HG03196 (cell line): Measurements from ENCODE around the gene CD200.

Source experiments
- ATAC-seq: cut with Tn5 transposase; IDR thresholded peaks from one replicate; pipeline ENCODE4 v1.9.1; 2021; ENCODE audit not compliant: unreplicated experiment

Gene CD200

DNA sequence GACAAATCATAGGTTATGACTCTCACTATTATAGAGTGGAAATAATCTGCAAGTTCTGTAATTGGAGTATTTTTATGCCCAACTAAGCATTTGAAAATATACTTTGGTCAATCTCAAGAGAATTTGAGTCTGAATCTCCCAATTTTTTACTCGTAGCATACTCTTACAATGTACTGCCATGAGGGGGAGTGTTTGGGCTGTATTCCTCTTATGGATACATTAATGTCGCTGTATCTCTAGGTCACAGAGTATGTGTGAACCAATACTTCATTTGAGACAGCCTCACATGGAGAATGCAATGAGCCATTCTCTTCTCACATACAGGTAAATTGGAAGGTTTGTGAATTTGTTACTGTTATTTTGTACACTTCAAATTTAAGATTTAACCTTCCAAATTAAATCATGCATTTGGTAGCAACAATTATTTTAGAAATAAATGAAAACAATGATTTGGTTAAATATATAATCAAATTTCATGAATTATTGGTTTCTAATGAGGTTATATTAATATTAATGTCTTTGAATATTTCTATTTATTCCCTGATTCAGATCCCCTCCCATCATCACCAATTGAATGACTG is 5.5 kb upstream of the CD200 start:
- ATAC-seq, result peak; percentile 96

DNA sequence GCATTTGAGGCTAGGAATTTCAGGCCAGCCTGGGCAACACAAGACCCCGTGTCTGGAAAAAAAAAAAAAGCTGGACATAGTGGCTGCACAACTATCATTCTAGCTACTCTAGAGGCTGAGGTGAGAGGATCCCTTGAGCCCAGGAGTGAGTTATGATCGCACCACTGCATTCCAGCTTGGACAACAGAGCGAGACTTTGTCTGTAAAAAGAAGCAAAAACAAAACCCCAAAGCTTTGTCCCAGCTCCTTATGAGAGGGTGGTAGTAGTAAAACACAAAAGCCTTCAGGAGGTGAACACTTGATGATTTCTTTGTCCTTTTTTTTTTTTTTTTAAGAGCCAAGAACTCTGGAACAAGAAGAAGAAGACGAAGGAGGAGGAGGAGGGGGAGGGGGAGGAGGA is 1.1 kb upstream of the CD200 start:
- ATAC-seq, result no peak

DNA sequence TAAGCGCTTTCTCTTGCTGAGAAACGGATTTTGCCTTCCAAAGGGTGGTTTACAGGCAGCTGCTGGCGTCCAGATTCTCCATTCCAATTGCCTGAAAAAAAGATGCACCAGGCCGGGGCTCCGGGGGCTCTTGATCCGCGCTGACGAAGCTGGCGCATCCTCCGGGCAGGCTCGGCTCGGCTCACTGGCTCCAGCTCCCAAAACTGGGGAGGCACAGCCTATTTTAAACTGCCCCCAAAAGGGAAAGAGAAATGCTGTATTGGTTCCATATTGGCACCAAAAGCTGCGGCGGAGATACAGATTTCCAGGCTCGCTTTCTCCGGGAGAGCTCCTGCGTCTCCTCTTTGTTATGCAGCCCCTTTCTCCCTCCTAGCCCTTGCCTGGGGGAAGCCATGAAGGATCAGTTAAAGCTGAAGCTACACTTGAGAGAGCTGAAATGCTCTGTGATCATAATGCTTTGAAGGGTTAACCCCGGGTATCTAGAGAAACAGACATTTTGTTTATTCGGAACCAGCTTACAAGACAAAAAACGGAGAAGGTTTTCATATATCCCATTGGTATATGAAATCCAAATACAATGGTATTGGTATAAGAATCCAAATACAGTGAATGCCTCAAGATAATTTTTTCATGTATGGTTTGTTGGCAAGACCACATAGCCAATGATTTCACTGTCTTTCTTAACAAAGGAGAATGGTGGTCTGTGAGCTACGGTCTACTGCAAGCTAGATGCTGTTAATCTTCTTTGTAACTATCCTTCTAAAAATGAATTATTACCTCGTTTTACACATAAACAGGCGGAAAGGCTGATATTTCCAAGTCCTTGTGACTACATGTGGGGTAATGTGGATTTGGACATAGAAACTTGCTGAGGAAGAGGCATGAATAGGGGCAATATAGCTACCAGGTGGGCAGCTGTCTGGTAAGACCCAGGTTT is 693 bp downstream of the CD200 start:
- ATAC-seq, result peak; percentile 36

DNA sequence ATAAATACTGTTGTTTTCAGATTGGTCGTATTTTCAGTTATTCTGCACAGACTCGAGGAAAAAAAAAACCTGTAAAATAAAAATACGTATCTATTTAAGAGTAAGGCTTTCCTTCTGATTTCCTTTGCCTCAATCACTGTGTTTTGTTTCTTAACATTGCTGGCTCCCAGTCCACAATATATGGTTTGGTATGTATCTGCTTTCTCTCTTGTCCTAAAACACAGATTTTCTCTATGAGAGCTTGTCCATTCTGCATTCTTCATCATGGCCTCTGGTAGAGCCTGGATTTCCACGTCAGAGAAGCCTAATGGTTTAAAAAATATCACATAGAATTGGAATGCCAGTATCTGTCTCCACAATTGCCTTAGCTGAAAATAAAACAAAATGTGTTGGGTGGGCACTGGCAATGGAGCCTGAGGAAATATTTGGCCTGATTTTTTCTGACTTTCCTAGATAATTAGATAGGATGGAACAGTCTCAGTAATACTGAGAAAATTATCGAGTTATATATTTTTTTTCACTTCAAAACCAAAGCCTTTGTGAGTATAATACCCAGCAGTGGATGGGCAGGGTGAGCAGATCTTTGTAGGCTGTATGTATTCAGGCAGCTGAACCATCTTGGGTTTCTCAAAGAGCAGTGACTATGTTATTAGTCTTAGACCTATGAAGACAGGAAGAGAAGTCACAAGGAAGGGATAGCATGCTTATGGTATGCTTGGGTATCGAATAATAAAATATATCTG is 1.9 kb downstream of the CD200 start:
- no peak for ATAC-seq

DNA sequence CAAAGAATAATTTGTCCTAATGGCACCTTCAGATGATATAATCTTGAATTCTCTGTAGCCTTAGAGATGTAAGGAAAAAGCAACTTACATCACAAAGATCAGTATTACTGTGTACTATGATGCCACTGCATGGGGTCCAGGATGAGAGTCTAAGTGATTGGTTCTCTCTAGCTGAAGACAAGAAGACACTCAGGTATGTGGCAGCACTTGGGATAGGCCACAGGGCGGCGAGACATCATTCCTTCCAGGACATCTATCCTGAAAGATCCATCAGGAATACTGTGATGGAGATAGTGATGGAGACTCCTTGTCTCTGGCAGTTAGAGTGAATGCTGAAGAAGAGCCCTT is 2.5 kb downstream of the CD200 start:
- no peak for ATAC-seq

DNA sequence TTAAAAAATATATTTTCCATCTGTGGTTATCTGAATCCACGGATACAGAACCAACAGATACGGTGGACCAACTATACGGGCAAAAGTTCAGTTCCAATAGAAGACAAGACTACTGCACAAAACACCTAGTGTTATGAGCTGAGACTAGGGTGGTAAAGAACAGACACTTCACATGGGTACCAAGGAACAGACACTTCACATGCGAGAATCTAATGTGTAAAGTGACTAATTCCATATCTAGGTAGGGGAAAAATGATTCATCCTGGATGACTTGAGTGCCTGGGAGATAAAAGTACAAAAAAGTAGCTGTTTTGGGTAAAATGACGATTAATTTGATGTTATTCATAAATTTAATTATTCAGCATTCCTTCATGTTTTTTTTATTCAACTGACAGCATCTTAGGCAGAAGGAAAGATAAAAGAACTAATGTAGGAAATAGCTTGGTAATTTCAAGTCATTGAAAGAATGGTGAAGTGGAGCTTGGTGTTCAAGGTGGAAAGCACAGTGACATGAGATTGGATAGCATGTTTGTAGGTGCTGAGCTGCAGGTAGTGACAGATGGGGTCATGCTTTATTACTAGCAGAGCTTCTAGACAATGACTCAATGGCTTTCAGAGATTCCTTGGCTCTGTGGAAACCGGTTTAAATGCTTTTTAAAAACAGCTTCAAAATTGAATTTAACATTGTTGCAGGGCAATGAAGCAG is 5.2 kb downstream of the CD200 start:
- ATAC-seq, result no peak

DNA sequence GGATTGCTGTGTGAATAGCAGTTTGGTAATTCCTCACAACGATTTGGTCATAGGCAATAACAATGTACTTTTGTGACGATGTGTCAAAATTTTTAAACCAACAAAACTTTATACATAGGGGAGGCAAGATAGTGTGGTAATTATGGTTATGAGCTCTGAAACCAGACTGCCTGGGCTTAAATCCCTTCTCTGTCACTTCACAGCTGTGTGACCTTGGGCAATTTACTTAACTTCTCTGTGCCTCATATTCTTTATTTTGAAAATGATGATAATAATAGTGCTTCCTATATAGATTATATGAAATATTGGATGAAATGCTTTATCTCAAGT is 5.7 kb downstream of the CD200 start:
- no peak for ATAC-seq

DNA sequence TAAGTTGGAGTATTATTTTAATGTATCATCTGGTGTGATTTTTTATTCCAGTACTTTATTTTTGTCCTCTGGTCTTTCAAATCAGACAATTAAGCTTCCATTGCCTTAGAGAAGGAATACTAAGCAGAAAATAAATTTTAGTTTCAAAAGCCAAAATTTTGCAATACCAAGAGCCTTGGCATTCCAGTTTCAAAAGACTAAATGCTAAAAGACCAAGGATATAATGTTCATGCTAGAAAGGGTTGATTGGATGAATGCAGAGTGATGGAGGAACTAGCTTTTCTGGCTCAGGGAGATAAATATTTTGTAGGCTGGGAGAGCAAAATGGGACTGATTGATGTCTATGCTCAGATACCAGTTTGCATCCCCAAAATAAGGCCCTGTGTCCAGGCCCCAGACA is 6.2 kb downstream of the CD200 start:
- no peak for ATAC-seq

DNA sequence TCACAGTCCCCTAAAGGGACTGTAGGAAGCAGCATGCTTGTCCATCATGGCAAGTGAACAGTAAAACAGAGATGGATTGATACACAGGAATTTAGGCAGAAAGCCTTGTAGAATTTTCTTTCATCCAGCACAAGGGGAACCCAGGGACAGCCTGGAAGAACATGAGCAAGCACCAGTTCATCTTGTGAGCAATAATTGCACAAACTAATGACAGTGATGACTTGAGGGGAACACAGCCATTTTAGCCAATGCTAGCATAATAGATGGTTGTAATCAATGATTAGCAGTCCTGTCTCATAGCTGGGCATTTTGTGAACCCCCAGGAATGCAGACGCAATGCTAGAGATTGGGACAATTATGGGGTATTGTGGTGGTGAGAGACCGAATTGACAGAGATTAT is 6.7 kb downstream of the CD200 start:
- ATAC-seq, result no peak

DNA sequence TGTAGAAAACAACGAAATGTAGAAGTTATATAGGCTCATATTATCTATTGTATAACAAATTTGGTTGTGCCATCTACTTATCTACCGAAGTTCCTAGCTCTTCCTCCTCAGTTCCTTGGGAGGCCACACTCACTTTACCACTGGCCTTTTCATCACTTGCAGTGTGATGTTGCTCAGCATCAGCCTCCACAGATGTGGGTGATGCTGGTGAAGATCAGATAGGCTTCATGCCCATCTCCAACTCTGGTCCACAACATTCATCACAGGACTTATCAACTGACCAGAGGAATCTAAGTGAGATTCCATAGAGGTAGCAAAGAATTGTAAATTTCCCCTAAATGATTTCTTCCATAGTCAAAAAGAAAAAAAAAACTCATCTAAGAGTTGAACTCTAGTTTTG is 8.4 kb downstream of the CD200 start:
- no peak for ATAC-seq

DNA sequence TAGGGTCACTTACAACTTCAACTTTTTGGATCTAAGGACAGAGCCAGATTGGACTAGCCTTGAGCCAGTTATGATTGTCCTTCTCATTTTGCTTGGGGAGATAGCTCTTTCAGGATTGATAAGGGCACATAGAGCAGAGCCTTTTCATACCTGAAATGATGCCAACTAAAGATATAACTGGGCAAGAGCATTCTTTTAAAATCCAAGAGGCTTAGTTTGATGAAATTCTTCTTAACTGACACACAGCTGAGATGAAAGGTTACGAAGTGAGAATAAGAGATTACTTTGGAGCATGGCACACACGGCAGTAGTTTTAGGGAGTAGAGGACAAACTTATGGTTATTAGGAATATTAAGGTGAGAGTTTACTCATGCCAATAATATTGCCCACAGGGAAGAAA is 12.7 kb downstream of the CD200 start:
- no peak for ATAC-seq

DNA sequence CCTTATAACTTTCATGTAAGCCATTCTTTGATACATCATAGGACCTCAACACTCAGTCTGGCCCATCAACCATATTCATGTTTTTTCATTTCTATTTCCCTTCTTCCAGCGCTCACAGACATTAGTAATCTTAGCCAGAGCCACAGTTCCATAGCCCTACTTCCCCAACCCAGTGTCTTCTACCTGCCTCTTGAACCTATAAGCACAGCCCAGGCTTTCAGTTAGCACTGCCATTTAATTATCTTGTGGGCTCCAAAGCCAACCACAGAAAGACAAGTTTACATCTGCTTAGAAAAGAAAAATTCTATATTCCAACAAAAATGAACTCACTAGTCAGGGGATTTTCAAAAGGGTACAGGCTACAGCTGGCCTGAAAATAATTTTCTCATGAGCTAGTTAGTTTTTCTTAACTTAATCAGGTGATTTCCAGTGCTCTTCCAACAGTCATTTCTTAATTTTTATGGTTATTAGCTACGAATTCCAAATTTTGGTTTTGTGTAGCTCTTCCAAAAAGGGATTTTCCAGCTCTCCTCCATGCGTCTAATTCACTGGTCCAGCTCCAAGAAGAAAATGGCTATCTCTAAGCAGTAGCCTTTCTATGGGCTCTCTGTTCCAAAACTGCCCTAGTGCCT is 13.7 kb downstream of the CD200 start:
- no peak for ATAC-seq

DNA sequence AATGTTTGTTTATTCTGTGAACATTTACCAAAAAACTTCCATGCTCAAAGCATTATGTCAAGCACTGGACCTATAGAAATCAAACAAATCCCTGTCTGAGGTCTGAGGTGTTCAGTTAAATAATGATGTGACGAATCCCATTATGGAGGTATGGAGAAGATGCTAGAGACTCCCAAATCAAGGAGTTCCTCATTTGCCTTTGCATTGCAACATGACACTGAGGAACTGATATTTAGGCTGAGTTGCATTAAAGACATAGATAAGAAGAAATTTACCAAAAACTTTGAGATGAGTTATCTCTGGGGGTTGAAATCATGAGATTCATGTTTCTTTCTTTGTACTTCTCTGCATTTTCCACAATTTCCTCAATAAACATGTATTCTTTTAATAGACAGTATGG is 16.0 kb downstream of the CD200 start:
- no peak for ATAC-seq

DNA sequence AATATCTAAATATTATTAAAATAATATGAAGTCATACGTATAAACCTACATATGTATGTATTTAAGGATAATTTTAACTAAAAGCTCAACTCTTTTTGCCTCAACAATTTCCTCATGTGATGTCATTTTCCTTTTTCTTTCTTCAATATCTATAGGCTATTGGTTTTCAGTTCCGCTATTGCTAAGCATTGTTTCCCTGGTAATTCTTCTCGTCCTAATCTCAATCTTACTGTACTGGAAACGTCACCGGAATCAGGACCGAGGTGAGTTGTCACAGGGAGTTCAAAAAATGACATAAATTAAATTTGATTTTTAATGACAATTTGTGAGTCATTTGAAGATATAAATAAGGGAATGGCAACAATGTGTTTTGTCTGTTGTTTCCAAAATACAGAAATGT is 16.6 kb downstream of the CD200 start:
- ATAC-seq, result no peak

DNA sequence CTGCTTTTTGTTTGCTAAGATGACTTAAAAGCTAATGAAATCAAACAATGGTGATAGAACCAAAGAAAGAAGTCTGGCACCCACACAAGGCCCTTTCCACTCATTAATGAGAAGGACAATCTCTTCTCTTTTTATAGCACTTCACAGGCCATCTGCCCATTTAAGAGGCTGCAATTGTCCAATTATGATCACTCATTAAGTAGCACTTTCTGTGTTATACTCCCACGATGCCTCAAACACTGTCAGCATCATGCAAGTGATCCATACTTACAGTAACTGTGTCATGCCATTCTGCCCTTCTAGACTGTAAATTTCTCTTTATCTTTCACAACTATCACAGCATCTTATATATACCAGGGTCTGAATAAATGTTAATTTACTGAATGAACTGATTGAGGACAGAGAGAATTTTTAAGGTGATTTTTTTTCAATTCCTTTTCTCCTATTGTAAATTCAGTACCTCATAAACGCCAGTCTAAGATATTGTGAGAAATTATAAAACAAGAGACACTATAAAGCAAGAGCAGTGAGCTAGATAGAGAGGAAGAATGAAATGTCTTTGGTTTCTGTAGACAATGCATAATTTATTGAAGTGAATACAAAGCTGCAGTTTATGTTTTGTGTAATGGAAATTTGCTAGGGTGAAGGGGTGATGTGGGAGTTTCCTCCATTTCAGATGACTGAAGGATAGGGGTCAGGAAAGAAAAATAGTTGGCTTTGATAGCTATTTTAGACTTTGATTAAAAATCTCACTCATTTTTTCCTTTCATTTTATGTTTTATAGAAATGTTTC is 17.3 kb downstream of the CD200 start:
- ATAC-seq, result no peak

DNA sequence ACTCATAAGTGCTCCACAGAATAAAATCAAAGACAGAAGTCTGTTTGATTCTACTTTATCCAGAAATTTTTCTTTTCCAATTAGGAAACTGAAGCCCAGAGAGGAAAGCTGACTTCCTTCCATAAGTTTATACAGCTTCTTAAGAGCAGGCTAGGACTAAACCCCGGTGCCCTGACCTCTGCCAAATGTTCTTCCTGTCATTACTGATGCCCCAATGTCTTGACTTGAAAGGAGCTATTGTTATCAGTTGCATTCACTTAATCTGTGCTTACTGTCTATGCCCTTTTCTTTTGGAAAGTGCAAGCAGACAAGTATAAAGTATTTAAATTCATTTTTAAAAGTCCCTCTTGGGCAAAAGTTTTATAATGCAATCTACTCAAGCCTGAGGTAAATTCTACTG is 18.1 kb downstream of the CD200 start:
- ATAC-seq, result no peak

DNA sequence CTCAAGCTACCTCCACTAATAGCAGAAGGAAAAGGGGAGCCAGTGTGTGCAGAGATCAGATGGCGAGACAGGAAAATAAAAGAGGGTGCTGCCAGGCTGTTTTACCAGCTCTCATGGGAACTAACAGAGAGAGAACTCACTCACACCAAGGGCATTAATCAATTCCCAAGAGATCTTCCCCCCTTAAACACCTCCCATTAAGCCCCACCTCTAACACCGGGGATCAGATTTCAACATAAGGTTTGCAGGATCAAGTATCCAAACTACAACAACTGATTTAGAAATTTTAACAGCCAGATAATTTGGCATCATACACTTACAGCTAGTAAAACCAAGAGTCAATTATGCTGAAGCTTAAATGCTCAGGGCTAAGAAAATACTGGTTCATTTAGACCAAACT is 18.9 kb downstream of the CD200 start:
- no peak for ATAC-seq

DNA sequence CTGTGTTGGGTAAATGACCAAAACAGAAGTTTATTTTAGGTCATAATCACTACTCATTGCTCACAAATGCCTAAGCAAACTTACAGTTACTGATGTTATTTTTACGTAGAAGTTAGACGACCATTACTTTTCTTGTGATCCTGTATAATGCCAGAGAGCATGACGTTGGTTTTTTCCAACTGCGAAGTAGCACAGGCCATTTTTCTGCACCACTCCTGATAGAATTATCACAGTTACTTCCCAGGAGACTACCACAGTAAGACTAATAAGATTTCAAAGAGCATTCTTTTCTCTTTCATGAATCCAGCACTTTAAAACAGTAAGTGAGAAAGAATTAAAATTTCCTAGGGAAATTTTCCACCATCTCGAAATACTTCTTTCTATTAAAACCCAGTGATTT is 19.8 kb downstream of the CD200 start:
- no peak for ATAC-seq

DNA sequence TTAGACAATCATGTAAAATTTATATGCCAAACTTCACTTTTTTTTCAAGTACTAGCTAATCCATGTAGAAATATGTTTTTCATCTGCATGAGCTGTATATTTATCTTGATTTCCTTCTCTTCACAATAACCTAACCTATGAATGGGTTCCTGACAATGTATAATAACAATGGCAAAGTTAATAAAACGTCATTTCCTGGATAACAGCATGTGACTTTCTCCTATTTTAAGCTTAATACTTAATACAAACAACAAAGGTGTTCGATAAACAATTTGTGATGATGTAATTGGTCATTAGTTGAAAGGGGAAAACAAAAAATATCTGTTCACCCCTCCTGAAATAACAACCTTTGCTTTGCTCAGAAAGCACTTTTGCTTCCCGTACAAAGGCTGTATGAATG is 20.4 kb downstream of the CD200 start:
- ATAC-seq, result no peak

DNA sequence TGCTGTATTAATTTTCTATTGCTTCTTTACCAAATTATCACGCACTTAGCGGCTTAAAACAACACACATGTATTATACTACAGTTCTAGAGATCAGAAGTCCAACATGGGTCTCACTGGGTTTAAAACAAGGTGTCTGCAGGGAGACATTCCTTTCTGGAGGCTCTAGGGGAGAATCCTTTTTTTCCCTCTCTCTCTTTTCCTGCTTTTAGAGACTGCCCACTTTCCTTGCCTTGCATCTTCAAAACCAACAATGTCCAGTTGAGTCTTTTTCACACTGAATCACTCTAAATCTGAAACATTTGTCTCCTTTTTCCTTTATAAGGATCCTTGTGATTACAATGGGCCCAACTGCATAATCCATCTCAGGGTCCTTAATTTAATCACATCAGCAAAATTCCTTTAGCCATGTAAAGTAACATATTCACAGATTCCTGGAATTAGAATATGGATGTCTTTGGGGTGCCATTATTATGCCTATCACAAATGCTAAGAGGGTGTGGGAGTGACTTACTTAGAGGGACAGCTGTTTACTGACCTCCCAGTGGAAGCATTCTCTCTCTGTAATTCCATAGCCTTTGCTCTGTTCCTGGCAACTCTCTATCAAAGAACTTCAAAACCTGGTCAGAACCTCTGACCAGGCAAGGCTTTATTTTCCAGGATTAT is 21.8 kb downstream of the CD200 start:
- no peak for ATAC-seq
